SK-N-SH (cell line): ENCODE data around the gene CASZ1. TPM values are rescaled to one million over a fixed set of nuclear protein-coding genes. Genes with fewer than 3 reads are reported as not detected.

Source experiments
- CTCF ChIA-PET: fragments of 300-600, 350-600 bp; formaldehyde crosslinking; extraction: SDS; loops from one replicate; lab custom pipeline; 2021; lab: Yijun Ruan, JAX
- POLR2A ChIA-PET: fragments of 350-600 bp; sonication (Branson Sonifier 250); formaldehyde crosslinking; extraction: SDS; loops from one replicate; lab custom pipeline; 2020; ENCODE audit warnings: antibody characterized with exemption, inconsistent platforms; lab: Yijun Ruan, JAX
- DNase-seq: peaks from one replicate; pipeline ENCODE4 v3.0.0; 2012
- H2AFZ ChIP-seq: fragments of 200-600 bp; sonication (generic); 2 replicates; pipeline ENCODE4 v1.8.1; 2016; ENCODE audit warnings: antibody characterized with exemption, mild to moderate bottlenecking, low read depth
- H3F3A ChIP-seq: fragments of 200-600 bp; sonication (generic); replicated peaks from 2 replicates; pipeline ENCODE3; 2016; ENCODE audit warnings: antibody characterized with exemption, mild to moderate bottlenecking; ENCODE audit not compliant: insufficient read depth
- H3K27ac ChIP-seq, 2 experiments: fragments of 200-500 bp in 1 of 2; fragments of 200-600 bp in 1 of 2; sonication (Bioruptor generic) in 1 of 2; sonication (generic), shearing (Covaris generic) in 1 of 2; 2 replicates each; pipeline versions ENCODE4 v1.5.1 to v1.6.1; 2014 to 2016; ENCODE audit warnings: low read depth in 2 of 2, inconsistent platforms in 1 of 2, low read length in 1 of 2, mild to moderate bottlenecking in 1 of 2, mixed read lengths in 1 of 2
- H3K27me3 ChIP-seq: fragments of 200-600 bp; sonication (generic), shearing (Covaris generic); 2 replicates; pipeline ENCODE4 v1.6.1; 2016; ENCODE audit warnings: mixed run types; ENCODE audit not compliant: insufficient read depth
- H3K36me3 ChIP-seq, 2 experiments: fragments of 200-500 bp in 1 of 2; fragments of 200-600 bp in 1 of 2; sonication (Bioruptor generic) in 1 of 2; sonication (generic) in 1 of 2; replicated peaks in 1 of 2; 2 replicates each; pipeline versions ENCODE3 to v1.5.1; 2014 to 2016; ENCODE audit warnings: low read length in 1 of 2, mild to moderate bottlenecking in 1 of 2; ENCODE audit not compliant: insufficient read depth in 2 of 2, control insufficient read depth in 1 of 2
- H3K4me1 ChIP-seq, 2 experiments: fragments of 200-500 bp in 1 of 2; fragments of 200-600 bp in 1 of 2; sonication (Bioruptor generic) in 1 of 2; sonication (generic), shearing (Covaris generic) in 1 of 2; 2 replicates each; pipeline versions ENCODE4 v1.5.1 to v1.6.1; 2014 to 2016; ENCODE audit warnings: low read depth in 1 of 2, low read length in 1 of 2, mixed run types in 1 of 2; ENCODE audit not compliant: insufficient read depth in 2 of 2, control insufficient read depth in 1 of 2
- H3K4me2 ChIP-seq: fragments of 200-600 bp; sonication (generic), shearing (Covaris generic); 2 replicates; pipeline ENCODE4 v1.6.1; 2017; ENCODE audit warnings: mixed run types
- H3K4me3 ChIP-seq, 2 experiments: fragments of 200-500 bp in 1 of 2; fragments of 200-600 bp in 1 of 2; sonication (Bioruptor generic) in 1 of 2; sonication (generic), shearing (Covaris generic) in 1 of 2; 2 replicates each; pipeline versions ENCODE4 v1.5.1 to v1.8.1; 2014 to 2016; ENCODE audit warnings: low read depth in 2 of 2, inconsistent platforms in 1 of 2, low read length in 1 of 2, mild to moderate bottlenecking in 1 of 2, mixed read lengths in 1 of 2, moderate library complexity in 1 of 2
- H3K79me2 ChIP-seq: fragments of 200-600 bp; sonication (generic); 2 replicates; pipeline ENCODE4 v1.8.1; 2017; ENCODE audit warnings: mild to moderate bottlenecking; ENCODE audit not compliant: insufficient read depth
- H3K9ac ChIP-seq: fragments of 200-600 bp; sonication (generic); 2 replicates; pipeline ENCODE4 v1.6.1; 2017; ENCODE audit warnings: mixed run types
- H3K9me2 ChIP-seq: fragments of 200-600 bp; sonication (generic); 2 replicates; pipeline ENCODE4 v1.6.1; 2017; ENCODE audit warnings: mixed run types
- H3K9me3 ChIP-seq: fragments of 200-600 bp; sonication (generic); 2 replicates; pipeline ENCODE4 v1.6.1; 2017; ENCODE audit warnings: mixed run types, mild to moderate bottlenecking, moderate library complexity
- H4K20me1 ChIP-seq: fragments of 200-600 bp; sonication (generic); 2 replicates; pipeline ENCODE4 v1.6.1; 2017; ENCODE audit warnings: mild to moderate bottlenecking, mixed run types; ENCODE audit not compliant: insufficient read depth
- ELF1 ChIP-seq: IDR thresholded peaks from 2 replicates; pipeline ENCODE4 v1.4.0; 2012
- EZH2phosphoT487 ChIP-seq: fragments of 200-600 bp; sonication (generic); IDR thresholded peaks from 2 replicates; pipeline ENCODE4 v1.6.1; 2017; ENCODE audit warnings: low read depth, mixed run types, mild to moderate bottlenecking, antibody characterized with exemption, moderate library complexity, borderline replicate concordance
- FOXJ3 ChIP-seq: sonication (generic); formaldehyde crosslinking; IDR thresholded peaks from 2 replicates; pipeline ENCODE4 v1.5.1; 2020; ENCODE audit warnings: mild to moderate bottlenecking, missing genetic modification reagents
- RAD21 ChIP-seq: IDR thresholded peaks from 2 replicates; pipeline ENCODE4 v1.6.1; 2012; ENCODE audit warnings: mild to moderate bottlenecking, low read length
- RFX5 ChIP-seq: IDR thresholded peaks from 2 replicates; pipeline ENCODE4 v1.6.1; 2012; ENCODE audit warnings: mild to moderate bottlenecking, improper control_type of control experiment, low read length
- SIN3A ChIP-seq: IDR thresholded peaks from 2 replicates; pipeline ENCODE4 v1.6.1; 2012; ENCODE audit warnings: low read depth, mild to moderate bottlenecking, low read length, moderate library complexity, borderline replicate concordance
- TAF1 ChIP-seq: IDR thresholded peaks from 2 replicates; pipeline ENCODE4 v1.6.1; 2012; ENCODE audit warnings: low read depth, mild to moderate bottlenecking, low read length, moderate library complexity, borderline replicate concordance
- TCF12 ChIP-seq: IDR thresholded peaks from 2 replicates; pipeline ENCODE4 v1.4.0; 2012
- WGBS: methylation state at CpG from one replicate; pipeline ENCODE4 v1.1.6; 2017; ENCODE audit warnings: low lambda C conversion rate; 5-methylcytosine and 5-hydroxymethylcytosine counted together
- polyA plus RNA-seq, 3 experiments: library from polyadenylated mRNA; depleted of rRNA; stranded (reverse); fragments of >200 nt; gene quantifications; 2 replicates each; pipeline ENCODE4 v1.2.3, GENCODE V29; 2012
- TF ChIP-seq, protein P1 (sequence below): fragments of 200-600 bp; sonication (generic); IDR thresholded peaks from 2 replicates; pipeline ENCODE4 v1.6.1; 2017; ENCODE audit warnings: antibody characterized with exemption, mild to moderate bottlenecking, moderate library complexity
- TF ChIP-seq, protein P2 (sequence below): fragments of 150-350 bp; IDR thresholded peaks from 2 replicates; pipeline ENCODE4 v1.6.1; 2017; ENCODE audit warnings: antibody characterized with exemption, low read length, low read depth, borderline replicate concordance
- TF ChIP-seq, protein P3 (sequence below): IDR thresholded peaks from 2 replicates; pipeline ENCODE4 v1.6.1; 2012; ENCODE audit warnings: mild to moderate bottlenecking, low read depth, low read length, moderate library complexity
- TF ChIP-seq, protein P4 (sequence below): fragments of 150-350 bp; IDR thresholded peaks from 2 replicates; pipeline ENCODE4 v1.6.1; 2016; ENCODE audit warnings: mild to moderate bottlenecking, low read depth, low read length

Gene CASZ1
- polyA plus RNA-seq, 1 of the 3 experiments (the other 2 are of a cell fraction), result 0.51 TPM

DNA sequence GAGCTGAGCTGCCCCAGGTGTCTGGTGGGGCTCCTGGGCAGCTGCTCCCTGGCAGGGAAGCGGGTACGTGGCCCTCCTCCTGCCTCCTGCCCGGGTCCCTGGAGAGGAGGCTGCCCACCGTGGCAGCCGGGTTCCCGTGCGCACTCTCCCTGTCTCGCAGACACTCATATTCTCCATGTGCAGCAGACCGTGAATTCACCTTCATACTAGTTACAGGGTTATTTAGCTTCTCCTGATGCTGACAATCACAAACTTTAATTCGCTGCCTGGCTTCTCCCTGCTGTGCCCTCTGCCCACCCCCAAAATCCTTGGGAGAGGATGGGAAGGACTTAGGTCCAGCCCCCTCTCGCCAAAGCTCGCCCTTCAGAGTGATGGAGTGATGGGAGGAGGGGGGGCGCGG, 95.3 kb downstream of the CASZ1 start:
- DNase-seq, result no peak
- Histone ChIP-seq H3K9ac (no peak overlapping the region), H4K20me1 (no peaks in the 10 kb centered on the region), H3F3A (no peaks in the 10 kb centered on the region), H3K4me1 (peaks cover 0 to 9% of the 10 kb centered on the region in 2 experiments; a peak in 1 of 4 replicates), H3K4me3 (no peak overlapping the region), H3K27ac (no peak overlapping the region), H3K36me3 (no peaks in the 10 kb centered on the region), H3K4me2 (no peak overlapping the region), H3K27me3 (no peaks in the 10 kb centered on the region), H3K9me2 (no peaks in the 10 kb centered on the region), H3K79me2 (no peaks in the 10 kb centered on the region), H2AFZ (no peak overlapping the region), H3K9me3 (no peaks in the 10 kb centered on the region)
- POLR2A ChIA-PET, result no interaction called here
- TF ChIP-seq, protein P1, sequence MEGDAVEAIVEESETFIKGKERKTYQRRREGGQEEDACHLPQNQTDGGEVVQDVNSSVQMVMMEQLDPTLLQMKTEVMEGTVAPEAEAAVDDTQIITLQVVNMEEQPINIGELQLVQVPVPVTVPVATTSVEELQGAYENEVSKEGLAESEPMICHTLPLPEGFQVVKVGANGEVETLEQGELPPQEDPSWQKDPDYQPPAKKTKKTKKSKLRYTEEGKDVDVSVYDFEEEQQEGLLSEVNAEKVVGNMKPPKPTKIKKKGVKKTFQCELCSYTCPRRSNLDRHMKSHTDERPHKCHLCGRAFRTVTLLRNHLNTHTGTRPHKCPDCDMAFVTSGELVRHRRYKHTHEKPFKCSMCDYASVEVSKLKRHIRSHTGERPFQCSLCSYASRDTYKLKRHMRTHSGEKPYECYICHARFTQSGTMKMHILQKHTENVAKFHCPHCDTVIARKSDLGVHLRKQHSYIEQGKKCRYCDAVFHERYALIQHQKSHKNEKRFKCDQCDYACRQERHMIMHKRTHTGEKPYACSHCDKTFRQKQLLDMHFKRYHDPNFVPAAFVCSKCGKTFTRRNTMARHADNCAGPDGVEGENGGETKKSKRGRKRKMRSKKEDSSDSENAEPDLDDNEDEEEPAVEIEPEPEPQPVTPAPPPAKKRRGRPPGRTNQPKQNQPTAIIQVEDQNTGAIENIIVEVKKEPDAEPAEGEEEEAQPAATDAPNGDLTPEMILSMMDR, result no peak
- TF ChIP-seq, protein P2, sequence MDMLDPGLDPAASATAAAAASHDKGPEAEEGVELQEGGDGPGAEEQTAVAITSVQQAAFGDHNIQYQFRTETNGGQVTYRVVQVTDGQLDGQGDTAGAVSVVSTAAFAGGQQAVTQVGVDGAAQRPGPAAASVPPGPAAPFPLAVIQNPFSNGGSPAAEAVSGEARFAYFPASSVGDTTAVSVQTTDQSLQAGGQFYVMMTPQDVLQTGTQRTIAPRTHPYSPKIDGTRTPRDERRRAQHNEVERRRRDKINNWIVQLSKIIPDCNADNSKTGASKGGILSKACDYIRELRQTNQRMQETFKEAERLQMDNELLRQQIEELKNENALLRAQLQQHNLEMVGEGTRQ, result no peak
- TF ChIP-seq, protein P3, sequence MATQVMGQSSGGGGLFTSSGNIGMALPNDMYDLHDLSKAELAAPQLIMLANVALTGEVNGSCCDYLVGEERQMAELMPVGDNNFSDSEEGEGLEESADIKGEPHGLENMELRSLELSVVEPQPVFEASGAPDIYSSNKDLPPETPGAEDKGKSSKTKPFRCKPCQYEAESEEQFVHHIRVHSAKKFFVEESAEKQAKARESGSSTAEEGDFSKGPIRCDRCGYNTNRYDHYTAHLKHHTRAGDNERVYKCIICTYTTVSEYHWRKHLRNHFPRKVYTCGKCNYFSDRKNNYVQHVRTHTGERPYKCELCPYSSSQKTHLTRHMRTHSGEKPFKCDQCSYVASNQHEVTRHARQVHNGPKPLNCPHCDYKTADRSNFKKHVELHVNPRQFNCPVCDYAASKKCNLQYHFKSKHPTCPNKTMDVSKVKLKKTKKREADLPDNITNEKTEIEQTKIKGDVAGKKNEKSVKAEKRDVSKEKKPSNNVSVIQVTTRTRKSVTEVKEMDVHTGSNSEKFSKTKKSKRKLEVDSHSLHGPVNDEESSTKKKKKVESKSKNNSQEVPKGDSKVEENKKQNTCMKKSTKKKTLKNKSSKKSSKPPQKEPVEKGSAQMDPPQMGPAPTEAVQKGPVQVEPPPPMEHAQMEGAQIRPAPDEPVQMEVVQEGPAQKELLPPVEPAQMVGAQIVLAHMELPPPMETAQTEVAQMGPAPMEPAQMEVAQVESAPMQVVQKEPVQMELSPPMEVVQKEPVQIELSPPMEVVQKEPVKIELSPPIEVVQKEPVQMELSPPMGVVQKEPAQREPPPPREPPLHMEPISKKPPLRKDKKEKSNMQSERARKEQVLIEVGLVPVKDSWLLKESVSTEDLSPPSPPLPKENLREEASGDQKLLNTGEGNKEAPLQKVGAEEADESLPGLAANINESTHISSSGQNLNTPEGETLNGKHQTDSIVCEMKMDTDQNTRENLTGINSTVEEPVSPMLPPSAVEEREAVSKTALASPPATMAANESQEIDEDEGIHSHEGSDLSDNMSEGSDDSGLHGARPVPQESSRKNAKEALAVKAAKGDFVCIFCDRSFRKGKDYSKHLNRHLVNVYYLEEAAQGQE, result no peak
- TF ChIP-seq FOXJ3 (CRISPR knock-in tag), result no peak
- TF ChIP-seq EZH2phosphoT487, result no peak
- no peak for TF ChIP-seq ELF1
- CTCF ChIA-PET, result interaction anchor here (0.6 to 2.0 kb wide), 3 partner anchors 10 to 166 kb away, joined by 3 to 4 read pairs (median 3); no protein-coding TSS in a partner anchor
- 84% methylated on average over 11 of the region's 14 CpGs for WGBS

DNA sequence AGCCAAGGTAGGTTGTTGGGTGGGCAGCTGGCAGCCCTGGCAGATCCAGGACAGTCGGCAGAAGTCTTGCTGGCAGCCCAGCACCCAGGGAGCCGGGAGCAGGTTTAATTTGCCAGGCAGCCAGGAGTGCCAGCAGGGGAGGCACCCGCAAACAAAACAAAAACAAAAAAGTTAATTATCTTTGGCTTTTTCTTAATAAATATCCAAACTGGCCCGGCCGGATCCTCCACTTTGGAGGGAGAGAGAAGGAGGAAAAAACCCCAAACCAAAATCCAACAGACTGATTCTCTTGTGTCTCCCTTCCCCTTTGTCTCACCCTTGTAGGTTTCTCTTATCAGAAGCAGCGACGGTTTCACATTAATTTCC, 97.0 kb downstream of the CASZ1 start:
- CTCF ChIA-PET, result interaction anchor here (2.3 kb wide), 1 partner anchor 168 kb away, joined by 8 read pairs; no protein-coding TSS in a partner anchor
- 88% methylated on average over 7 of the region's 7 CpGs for WGBS

More for the DNA sequence above, 97.0 kb downstream of the CASZ1 start:
- Histone ChIP-seq H3K4me1 (peaks cover 0 to 9% of the 10 kb centered on the region in 2 experiments; a peak in 1 of 4 replicates), H3K79me2 (no peaks in the 10 kb centered on the region), H3K4me2 (no peak overlapping the region), H3K4me3 (no peak overlapping the region), H2AFZ (no peak overlapping the region), H3F3A (no peaks in the 10 kb centered on the region), H3K27ac (no peak overlapping the region), H3K9me3 (no peaks in the 10 kb centered on the region), H3K27me3 (no peaks in the 10 kb centered on the region), H4K20me1 (no peaks in the 10 kb centered on the region), H3K9ac (no peak overlapping the region), H3K9me2 (no peaks in the 10 kb centered on the region), H3K36me3 (no peaks in the 10 kb centered on the region)
- no peak for TF ChIP-seq TAF1
- TF ChIP-seq, protein P4, sequence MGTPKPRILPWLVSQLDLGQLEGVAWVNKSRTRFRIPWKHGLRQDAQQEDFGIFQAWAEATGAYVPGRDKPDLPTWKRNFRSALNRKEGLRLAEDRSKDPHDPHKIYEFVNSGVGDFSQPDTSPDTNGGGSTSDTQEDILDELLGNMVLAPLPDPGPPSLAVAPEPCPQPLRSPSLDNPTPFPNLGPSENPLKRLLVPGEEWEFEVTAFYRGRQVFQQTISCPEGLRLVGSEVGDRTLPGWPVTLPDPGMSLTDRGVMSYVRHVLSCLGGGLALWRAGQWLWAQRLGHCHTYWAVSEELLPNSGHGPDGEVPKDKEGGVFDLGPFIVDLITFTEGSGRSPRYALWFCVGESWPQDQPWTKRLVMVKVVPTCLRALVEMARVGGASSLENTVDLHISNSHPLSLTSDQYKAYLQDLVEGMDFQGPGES, result no peak
- TF ChIP-seq RAD21, result no peak
- no peak for TF ChIP-seq SIN3A
- no peak for TF ChIP-seq FOXJ3 (CRISPR knock-in tag)
- TF ChIP-seq RFX5, result no peak
- TF ChIP-seq TCF12, result no peak
- POLR2A ChIA-PET, result no interaction called here
- no peak for DNase-seq
